GM21619 (cell line): Measurements from ENCODE around the gene NNMT.

Experiments
- ATAC-seq: cut with Tn5 transposase; IDR thresholded peaks from one replicate; pipeline ENCODE4 v1.9.1; 2021; ENCODE audit not compliant: unreplicated experiment

Gene NNMT

DNA sequence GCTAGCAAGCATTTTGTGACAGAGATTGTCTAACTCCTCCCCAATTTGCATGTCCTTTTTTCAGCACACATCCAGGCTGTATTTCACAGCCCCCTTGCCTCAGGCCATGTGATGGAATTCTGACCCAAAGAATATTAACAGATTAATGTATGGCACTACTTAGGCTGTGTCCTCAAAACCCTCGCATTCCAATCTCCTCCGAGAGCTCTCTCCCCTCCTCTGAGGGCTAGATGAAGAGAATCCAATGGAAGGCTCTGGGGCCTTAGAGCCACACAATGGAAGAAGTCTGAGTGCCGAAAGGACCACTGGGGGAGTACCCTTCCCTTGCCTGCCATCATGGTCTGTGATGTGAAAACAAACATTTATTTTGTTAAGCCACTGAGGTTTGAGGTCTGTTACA lies 13.7 kb upstream of the NNMT start:
- ATAC-seq, result no peak

DNA sequence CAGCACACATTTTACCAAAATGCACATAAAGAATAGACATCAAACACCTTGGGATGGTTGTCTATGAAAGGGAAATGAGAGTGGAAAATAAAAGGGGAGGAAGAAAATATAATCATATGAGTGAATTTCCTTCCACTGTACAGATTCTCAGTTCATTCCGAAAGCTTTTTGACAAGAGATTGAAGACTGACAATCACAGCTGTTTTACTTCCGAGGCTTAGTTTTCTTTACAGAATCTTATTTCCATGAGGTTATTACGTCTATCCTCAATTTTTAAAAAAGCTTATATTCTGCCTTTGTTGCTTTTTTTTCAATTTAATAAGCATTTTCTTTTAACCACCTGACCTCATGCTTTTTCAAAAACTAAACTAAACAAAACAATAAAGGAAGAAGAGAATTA lies 12.8 kb upstream of the NNMT start:
- ATAC-seq, result no peak

DNA sequence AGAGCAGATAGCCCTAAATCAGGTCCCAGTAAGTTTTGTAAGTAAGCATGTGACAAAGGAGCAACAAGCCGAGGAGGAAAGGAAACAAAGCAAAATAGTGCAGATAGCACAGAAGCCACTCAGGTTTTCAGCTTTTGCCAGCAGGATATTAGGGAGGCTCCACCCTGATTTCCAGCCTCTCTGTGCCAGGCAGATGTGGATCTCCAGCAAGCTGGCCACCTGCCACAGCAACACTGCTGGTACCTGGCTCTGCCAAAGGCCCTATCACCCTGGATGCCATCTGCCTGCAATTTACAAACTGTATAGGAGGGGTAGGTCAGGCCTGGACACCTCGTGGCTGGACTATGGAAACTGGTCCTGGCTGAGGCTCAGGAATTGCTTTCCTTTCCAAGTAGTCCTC lies 12.2 kb upstream of the NNMT start:
- no peak for ATAC-seq

DNA sequence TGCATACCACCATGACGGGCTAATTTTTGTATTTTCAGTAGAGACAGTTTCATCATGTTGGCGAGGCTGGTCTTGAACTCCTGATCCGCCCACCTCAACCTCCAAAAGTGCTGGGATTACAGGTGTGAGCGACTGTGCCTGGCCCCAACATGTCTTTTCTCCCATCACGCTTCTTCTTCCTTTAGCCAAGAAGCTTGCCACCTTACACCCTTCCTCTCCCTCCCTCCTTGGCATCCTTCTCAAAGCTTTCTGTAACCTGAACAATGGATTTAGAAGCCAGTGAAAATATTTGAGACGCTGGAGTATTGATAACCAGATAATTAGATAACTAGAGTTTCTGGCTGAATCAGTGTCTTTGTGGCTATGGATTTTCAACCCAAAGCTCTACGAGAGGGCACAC lies 11.3 kb upstream of the NNMT start:
- ATAC-seq, result no peak

DNA sequence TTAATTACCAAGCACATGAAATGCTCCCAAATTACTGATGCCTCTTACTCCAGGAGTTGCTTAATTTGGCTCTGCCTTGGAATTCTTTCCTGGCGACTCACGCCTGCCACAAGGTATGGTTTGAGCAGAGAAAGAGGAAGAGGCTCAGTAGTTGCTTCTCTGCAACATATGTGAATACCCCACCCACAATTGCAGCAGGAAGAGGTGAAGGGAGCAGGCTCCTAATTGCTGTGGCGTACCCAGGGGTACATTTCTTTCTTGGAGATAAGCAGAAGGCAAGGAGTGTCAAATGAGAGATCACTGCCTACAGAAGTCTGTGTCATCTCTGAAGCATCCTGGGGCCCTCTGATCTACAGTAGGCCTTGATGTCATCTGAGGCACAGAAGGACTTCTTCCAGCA lies 10.6 kb upstream of the NNMT start:
- ATAC-seq, result no peak

DNA sequence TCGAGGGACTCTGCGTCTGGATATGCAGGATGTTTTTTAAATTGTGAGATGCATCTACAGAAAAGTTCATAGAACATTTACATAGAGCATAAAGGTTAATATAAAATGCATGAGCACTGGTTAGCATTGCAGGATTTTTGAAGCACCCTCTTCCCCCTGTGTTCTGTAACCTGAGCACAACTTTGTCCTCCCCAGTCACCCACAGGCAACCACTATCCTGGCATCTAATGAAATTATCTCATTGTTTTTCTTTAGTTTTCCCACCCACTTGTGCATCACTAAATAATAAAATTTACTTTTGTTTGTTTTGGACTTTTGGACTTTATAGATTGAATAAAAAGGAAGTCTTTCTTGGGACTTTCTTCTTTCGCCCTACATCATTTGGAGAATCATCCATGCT lies 10.0 kb upstream of the NNMT start:
- ATAC-seq, result no peak

DNA sequence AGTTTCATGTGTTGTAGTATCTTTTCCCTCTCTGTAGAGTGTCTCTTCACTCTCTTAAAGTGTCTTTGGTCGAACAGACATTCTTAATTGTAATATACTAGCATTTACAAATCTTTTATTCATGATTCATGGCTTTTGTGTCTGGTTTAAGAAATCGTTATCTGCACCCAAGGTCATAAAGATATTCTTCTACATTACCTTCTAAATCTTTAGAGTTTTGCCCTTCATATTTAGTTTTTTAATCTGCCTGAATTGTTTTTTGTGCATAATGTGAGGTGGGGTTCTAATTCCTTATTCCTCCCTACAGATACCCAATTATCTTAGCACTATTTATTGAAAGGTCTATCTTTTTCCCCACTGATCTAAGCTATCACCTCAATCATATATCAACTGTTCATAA lies 9.0 kb upstream of the NNMT start:
- no peak for ATAC-seq

DNA sequence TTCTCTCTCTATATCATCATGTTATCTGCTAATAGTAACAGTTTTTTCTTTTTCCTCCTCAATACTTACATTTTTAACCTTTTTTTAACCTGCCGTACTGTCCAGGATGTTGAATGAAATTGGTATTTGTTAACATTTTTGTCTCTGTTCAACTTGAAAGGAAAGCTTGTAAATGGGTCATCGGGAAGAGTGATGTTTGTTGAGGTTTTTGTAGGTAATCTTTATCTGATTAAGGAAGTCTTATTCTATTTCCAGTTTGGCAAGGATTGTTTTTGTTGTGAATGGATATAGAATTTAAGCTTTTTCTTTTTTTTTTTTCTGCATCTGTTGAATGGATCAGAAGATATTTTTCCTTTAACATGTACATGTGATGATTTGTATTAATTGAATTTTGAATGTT lies 8.1 kb upstream of the NNMT start:
- no peak for ATAC-seq

DNA sequence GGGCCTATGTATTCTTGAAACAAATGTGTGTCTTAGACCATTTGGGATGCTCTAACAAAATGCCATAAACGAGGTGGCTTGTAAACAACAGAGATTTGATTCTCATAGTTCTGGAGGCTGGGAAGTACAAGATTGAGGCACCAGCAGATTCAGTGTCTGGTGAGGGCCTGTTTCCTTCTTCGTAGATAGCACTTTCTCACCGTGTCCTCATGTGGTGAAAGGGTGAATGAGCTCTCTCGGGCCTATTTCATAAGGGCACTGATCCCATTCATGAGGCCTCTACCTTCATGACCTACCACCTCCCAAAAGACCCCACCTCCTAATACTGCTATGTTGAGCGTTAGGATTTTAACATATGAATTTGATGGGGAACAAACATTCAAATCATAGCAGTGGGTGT lies 6.4 kb upstream of the NNMT start:
- no peak for ATAC-seq

DNA sequence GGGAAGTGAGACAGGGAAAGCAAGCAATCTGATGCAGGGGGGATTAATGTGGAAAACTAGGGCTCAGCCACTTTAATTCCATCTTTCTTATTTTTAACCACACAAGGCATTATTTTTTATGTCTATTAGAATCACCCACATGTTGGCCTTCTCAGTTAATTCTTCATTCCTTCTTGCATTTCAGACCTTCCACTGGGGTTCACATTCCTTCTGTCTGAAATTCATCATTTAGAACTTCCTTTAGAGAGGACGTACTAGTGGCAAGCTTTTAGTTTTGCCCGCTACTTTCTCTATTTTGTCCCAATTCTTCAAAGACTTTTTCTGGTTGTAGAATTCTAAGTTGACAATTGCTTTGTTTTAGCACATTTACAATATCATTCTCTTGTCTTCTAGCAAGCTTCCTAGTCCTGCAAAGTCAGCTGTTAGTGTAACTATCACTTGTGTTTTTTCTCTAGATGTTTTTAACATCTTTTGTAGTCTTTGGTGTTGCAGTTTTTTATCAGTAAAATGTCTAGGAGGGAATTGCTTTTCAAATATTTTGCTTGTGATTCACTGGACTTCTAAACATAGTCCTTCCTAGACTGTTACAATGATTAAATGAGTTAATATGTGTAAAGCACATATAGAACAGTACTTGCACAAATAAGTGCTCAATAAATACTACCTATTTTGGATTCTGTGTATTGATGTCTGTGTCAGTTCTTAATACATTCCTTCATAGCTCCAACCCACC lies 5.5 kb upstream of the NNMT start:
- ATAC-seq, result no peak

DNA sequence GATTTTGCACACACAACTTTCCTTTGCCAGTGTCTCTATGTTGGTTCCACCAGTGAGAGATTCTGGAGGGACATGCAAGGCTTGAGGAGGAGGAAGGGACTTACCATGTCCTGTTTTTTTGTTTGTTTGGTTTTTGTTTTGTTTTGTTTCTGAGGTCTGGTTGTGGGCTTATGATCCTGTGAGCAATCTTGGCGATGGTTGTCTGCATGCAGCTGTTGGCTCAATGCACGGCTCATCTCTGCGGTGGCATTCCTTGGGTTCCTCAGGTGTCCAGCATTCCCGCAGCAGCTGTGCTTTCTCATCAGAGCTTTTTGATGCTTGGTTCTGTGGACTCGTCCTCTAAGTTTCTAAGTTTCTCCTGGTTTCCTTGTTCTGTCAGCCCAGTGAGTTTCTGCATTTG lies 4.8 kb upstream of the NNMT start:
- ATAC-seq, result no peak

DNA sequence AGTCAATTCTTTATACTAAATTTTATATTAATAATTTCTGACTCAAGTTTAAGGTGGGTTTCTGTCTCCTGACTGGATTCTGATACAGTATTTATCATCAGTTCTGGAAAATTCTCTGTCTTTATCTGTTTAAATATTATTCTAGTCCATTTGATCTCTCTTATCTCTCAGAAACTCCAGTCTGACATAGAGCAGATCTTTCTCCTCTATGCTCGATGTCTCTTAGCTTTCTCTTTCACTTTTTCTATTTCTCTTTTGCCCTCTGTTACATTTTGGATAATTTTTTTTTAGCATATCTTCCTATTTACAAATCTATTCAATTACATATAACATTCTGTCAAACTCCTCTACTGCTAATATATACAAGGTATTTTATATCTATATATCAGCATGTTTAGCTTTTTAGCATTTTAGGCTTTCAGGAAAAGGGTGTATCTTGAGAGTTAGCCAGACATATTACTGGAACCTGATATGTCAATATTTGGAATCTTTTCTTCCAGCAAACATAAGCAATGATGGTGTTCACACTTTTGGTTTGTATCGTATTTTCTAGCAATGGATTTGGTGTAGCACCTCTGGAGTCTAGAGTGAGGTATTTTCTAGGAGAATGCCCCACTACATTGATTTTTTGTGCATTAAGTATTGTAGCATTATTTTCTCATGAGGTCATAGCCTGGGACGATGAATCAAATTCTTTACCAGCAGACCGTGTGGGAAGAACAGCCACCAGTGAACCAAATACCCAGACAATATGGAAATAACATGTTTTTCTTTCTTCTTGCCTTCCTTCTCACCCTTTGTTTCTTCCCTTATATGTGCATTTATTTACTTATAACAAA lies 4.1 kb upstream of the NNMT start:
- no peak for ATAC-seq

DNA sequence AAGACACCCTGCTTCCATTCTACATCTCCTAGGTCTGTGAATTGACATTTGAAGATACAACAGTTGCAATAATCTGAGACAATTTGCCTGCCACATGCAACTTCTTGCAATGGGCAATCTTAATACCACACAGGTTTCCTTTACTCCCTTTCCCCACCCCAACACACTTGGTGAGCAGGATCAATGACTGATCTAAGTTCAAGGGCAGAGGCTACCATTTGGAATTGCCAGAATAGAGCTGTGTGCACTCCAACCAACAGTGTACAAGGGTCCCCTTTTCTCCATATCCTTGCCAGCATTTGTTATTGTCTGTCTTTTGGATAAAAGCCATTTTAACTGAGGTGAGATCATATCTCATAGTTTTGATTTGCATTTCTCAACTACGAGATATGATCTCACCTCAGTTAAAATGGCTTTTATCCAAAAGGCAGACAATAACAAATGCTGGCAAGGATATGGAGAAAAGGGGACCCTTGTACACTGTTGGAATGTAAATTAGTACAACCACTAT lies 2.9 kb upstream of the NNMT start:
- ATAC-seq, result no peak

DNA sequence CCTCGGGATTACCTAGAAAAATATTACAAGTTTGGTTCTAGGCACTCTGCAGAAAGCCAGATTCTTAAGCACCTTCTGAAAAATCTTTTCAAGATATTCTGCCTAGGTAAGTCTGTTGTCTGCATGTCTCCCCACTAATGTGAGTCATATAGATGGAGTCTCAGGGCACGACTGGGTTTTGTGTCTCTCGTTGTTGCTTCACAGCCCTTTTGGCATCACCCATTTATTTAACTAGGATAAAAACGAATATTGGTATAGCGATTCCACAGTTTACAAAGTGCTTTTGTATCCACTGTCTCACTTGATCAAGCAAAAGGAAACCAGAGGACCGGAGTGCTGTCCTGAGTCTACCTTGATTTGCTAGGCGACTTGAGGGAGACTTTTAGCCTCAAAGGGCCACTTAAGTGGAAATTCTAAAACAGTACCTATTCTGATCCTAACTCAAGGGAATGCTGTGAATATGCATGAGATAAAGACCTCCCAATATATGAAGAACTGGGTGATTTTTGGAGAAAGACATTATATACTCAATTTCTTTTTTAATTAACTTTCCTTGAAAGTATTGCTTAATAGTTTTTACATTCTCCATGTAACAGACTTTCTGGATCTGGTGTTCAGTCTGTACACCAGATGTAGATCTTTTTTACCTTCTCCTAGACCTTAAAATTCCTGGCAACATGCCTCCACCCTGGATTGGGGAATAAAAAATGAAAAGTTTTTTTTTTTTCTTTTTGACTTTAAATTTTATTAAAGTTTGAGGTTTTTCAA lies 590 bp downstream of the NNMT start:
- ATAC-seq, result no peak

DNA sequence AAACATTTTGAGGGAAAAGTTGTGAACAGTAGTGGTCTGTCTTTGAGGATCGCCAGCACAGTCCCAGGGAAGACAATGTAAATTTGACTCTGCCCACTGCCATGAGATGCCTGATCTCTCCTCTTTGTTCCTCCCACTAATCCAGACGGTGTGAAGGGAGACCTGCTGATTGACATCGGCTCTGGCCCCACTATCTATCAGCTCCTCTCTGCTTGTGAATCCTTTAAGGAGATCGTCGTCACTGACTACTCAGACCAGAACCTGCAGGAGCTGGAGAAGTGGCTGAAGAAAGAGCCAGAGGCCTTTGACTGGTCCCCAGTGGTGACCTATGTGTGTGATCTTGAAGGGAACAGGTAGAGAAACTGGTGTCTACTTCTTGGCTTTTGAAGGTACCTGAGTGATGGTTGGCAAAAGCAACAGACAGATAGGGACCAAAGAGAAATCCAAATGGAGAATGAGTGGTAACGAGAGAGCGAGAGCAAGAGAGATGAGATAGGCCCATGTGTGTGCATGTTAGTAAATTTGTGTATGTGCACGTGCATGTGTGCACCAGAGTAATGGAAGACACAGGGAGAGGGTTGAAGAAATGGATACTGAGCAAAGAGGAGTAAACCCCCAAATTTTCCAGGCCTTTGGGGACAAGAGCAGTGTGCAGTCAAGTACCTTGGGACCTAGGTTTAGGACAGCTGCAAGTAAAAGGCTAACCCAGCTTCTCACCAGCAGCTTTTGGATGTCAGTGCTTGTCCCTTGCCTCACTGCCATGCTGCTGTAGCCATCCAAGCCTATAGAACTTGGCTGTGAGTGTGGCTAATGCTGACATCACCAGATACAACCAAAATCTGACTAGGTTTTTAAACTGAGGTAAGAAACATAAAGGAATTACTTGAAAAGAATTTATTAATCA lies 1.9 kb downstream of the NNMT start:
- ATAC-seq, result no peak

DNA sequence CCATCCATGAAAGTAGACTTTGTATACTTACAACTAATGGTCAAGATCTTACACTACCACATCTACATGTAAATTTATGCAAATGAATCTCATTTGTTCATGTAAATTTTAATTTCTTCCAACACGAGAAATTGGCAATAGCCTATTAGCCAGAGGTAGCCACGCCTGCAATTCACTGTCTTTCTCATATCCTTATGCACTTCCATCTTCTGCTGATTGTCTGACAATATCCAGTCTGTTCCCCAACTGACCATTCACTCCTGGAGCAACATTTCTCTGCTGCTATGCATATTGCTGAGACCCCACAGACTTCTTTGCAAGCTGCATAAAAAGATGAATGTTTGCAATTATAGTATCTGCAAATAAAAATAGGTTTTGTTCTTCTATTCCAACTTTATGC lies 2.5 kb downstream of the NNMT start:
- ATAC-seq, result no peak

DNA sequence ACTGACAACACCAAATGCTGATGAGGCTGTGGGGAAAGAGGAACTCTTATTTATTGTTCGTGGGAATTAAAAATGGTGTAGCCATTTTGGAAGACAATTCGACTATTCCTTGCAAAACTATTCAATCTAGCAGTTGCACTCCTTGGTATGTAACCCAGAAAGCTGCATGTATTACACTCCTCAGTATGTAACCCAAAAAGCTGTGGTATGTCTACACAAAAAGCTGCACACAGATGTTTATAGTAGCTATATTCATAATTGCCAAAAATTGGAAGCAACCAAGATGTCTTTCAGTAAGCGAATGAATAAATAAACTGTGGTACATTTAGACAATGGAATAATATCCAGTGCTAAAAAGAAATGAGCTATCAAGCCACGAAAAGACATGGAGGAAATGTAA lies 4.9 kb downstream of the NNMT start:
- no peak for ATAC-seq

DNA sequence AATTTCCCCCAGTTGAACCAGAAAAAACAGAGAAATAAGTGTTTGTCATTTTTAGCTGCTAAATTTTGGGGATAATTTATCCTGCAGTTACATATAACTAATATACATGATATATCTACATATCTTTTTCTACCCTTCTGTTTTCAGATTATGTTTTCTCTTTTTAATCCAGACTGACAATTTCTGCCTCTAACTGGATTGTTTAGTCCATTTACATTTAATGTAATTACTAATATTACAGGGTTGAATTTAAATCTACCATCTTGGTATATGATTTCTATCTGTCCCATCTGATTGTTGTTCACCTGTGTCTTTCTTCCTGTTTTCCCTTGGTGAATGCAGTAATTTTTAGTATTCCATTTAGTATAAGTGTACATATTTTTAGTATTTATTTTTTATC lies 5.7 kb downstream of the NNMT start:
- no peak for ATAC-seq

DNA sequence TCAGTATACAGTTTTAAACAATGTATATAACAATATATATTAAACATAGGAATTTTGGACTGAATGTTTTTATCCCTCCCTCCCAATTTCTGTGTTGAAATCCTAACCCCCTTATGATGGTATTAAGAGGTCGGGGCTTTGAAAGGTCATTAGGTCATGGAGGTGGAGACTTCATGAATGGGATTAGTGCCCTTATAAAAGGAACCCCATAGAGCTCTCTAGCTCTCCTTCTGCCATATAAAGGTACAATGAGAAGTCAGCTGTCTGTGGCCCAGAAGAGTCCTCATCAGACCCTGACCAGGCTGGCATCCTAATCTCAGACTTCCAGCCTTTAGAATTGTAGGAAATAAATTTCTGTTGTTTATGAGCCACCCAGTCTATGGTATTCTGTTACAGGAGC lies 6.5 kb downstream of the NNMT start:
- no peak for ATAC-seq

DNA sequence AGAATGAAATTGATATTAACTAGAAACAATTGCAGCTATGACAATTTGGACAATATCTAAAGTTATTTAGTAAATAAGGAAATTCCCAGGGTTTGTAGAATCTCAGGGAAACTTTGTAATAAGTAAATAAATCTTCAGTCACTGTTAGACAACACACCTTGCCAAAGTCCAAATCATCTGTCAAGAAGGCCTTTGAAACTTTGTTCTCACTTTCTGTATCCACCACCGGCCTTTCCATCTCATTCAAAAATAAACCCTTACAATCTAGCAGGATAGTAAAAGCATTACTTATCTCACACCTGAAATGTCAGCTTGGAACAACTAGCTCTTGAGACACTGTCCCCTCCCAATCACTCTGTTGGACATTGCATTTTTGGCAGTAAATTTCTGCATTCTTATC lies 7.9 kb downstream of the NNMT start:
- ATAC-seq, result no peak

DNA sequence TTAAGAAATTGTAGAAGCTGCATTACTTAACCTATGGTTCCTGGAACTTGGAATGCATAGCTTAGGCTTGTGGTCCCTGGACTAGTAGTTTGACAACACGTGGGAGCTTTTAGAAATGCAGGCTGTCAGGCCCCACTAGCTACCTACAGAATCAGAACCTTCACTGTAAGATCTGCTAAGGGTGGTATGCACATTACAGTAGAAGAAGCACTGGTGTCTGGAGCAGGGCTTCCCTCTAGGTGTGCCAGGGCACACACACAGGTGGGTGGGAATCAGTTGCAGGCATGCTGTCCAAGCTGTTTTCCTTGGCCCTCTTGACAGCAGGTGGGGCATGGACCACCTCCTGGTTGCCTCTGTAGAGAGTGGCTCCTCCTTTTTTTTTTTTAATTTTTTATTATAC lies 8.8 kb downstream of the NNMT start:
- ATAC-seq, result no peak
